ENCODE measurements around the gene USP10. TPM values are rescaled to one million over a fixed set of nuclear protein-coding genes. Genes with fewer than 3 reads are reported as not detected.

USP10 gene
- total RNA-seq, 1 donor from 2014 or later, result 111 TPM

- intact Hi-C loops (cut with micrococcal nuclease), result no loop called here
These were observed 95.7 kb downstream of the USP10 start for GRCh38 chr16:84795329-84796053.

GRCh38 chr16:84800158-84800978 is 100.6 kb downstream of the USP10 start:
- intact Hi-C loops (cut with micrococcal nuclease), result no loop called here

GRCh38 chr16:84803146-84803545 is 103.3 kb downstream of the USP10 start:
- intact Hi-C loops (cut with micrococcal nuclease), result no loop called here

GRCh38 chr16:84804326-84804725 is 104.5 kb downstream of the USP10 start:
- intact Hi-C loops (cut with micrococcal nuclease), result no loop called here

- intact Hi-C loops (cut with micrococcal nuclease), result no loop called here
These were observed 106.6 kb downstream of the USP10 start for GRCh38 chr16:84806256-84806889.

- intact Hi-C loops (cut with micrococcal nuclease), result no loop called here
These were observed 107.1 kb downstream of the USP10 start for GRCh38 chr16:84806890-84807258.

GRCh38 chr16:84807776-84808175 is 108.0 kb downstream of the USP10 start:
- intact Hi-C loops (cut with micrococcal nuclease), result no loop called here

- intact Hi-C loops (cut with micrococcal nuclease), result no loop called here
These were observed 109.0 kb downstream of the USP10 start for GRCh38 chr16:84808826-84809225.

- intact Hi-C loops (cut with micrococcal nuclease), result loop anchor here (1.0 to 5.0 kb wide), 4 partner anchors 9 to 293 kb away; partner anchors contain the start of gene CRISPLD2
These were observed 110.9 kb downstream of the USP10 start for GRCh38 chr16:84810518-84811273.

GRCh38 chr16:84811529-84811928 is 111.7 kb downstream of the USP10 start:
- intact Hi-C loops (cut with micrococcal nuclease), result loop anchor here (1.0 to 5.0 kb wide), 4 partner anchors 8 to 294 kb away; partner anchors contain the start of gene CRISPLD2

- intact Hi-C loops (cut with micrococcal nuclease), result loop anchor here (5.0 kb wide), 2 partner anchors 46 to 296 kb away; no protein-coding TSS in a partner anchor
These were observed 113.5 kb downstream of the USP10 start for GRCh38 chr16:84813141-84813934.

GRCh38 chr16:84815462-84815861 is 115.7 kb downstream of the USP10 start:
- intact Hi-C loops (cut with micrococcal nuclease), result no loop called here

GRCh38 chr16:84816023-84816422 is 116.2 kb downstream of the USP10 start:
- intact Hi-C loops (cut with micrococcal nuclease), result no loop called here

- intact Hi-C loops (cut with micrococcal nuclease), result no loop called here
These were observed 116.7 kb downstream of the USP10 start for GRCh38 chr16:84816485-84816884.

GRCh38 chr16:84817206-84817605 is 117.4 kb downstream of the USP10 start:
- intact Hi-C loops (cut with micrococcal nuclease), result no loop called here

GRCh38 chr16:84817613-84818012 is 117.8 kb downstream of the USP10 start:
- intact Hi-C loops (cut with micrococcal nuclease), result loop anchor here (2.0 kb wide), 1 partner anchor 63 kb away; no protein-coding TSS in a partner anchor

- intact Hi-C loops (cut with micrococcal nuclease), result loop anchor here (2.0 kb wide), 1 partner anchor 63 kb away; no protein-coding TSS in a partner anchor
These were observed 118.3 kb downstream of the USP10 start for GRCh38 chr16:84818133-84818532.

GRCh38 chr16:84818989-84819643 is 119.3 kb downstream of the USP10 start:
- intact Hi-C loops (cut with micrococcal nuclease), result loop anchor here (1.0 to 2.0 kb wide), 2 partner anchors 8 to 64 kb away; no protein-coding TSS in a partner anchor

GRCh38 chr16:84819644-84820304 is 120.0 kb downstream of the USP10 start, which contains the start of gene CRISPLD2:
CRISPLD2 (plus strand) TSS chr16:84819985; CDS start chr16:84838496, 18,511 bp downstream.
- intact Hi-C loops (cut with micrococcal nuclease), result loop anchor here (1.0 to 2.0 kb wide), 2 partner anchors 8 to 65 kb away; no protein-coding TSS in a partner anchor
